K562 (cell line): ENCODE data around the gene TTLL9. TPM values are rescaled to one million over a fixed set of nuclear protein-coding genes. Genes with fewer than 3 reads are reported as not detected.

ENCODE experiments used
- CBX3 ChIP-seq, 2 experiments: IDR thresholded peaks; 1 replicate in 1 of 2; 2 replicates in 1 of 2; pipeline ENCODE4 v1.6.1; 2012; ENCODE audit warnings: inconsistent platforms in 2 of 2, low read length in 2 of 2, borderline replicate concordance in 1 of 2, control low read depth in 1 of 2
- FOXJ3 ChIP-seq: sonication (generic); formaldehyde crosslinking; IDR thresholded peaks from 2 replicates; pipeline ENCODE4 v1.4.0; 2020; ENCODE audit warnings: mild to moderate bottlenecking, missing genetic modification reagents
- GTF2E2 ChIP-seq: fragments of 200-800 bp; sonication (Bioruptor generic); IDR thresholded peaks from 2 replicates; pipeline ENCODE4 v1.6.1; 2016; ENCODE audit warnings: missing genetic modification characterization, missing compliant biosample characterization
- IFI16 ChIP-seq: fragments of 250-450 bp; sonication (Bioruptor Pico); IDR thresholded peaks from 2 replicates; pipeline ENCODE4 v2.1.2; 2022; ENCODE audit warnings: mild to moderate bottlenecking, inconsistent platforms
- KHSRP ChIP-seq: fragments of 450-650 bp; IDR thresholded peaks from 2 replicates; pipeline ENCODE4 v1.6.1; 2017
- L3MBTL2 ChIP-seq: fragments of 450-650 bp; IDR thresholded peaks from 2 replicates; pipeline ENCODE4 v1.6.1; 2016; ENCODE audit warnings: mild to moderate bottlenecking, moderate library complexity
- MAFK ChIP-seq: IDR thresholded peaks from 2 replicates; pipeline ENCODE4 v1.6.1; 2011; ENCODE audit warnings: low read length, improper control_type of control experiment
- PRPF4 ChIP-seq: fragments of 200-400 bp; formaldehyde crosslinking; IDR thresholded peaks from one replicate; pipeline ENCODE4 v1.6.1; 2017; ENCODE audit warnings: low read length, low read depth, mild to moderate bottlenecking; ENCODE audit not compliant: insufficient read depth, poor library complexity, severe bottlenecking
- PYGO2 ChIP-seq: fragments of 450-650 bp; IDR thresholded peaks from 2 replicates; pipeline ENCODE4 v1.6.1; 2016; ENCODE audit warnings: mild to moderate bottlenecking, missing genetic modification characterization, moderate library complexity, missing compliant biosample characterization
- RAD51 ChIP-seq: fragments of 450-650 bp; IDR thresholded peaks from 2 replicates; pipeline ENCODE4 v1.7.1; 2016; ENCODE audit warnings: low read depth, mild to moderate bottlenecking, borderline replicate concordance
- TRIM24 ChIP-seq, 2 experiments: fragments of 450-650 bp; IDR thresholded peaks; 2 replicates each; pipeline ENCODE4 v1.6.1; 2016
- U2AF1 ChIP-seq: fragments of 200-400 bp; formaldehyde crosslinking; optimal IDR thresholded peaks from 2 replicates; pipeline ENCODE3; 2017; ENCODE audit warnings: mild to moderate bottlenecking, low read depth, low read length, moderate library complexity
- XRCC4 ChIP-seq: IDR thresholded peaks from one replicate; pipeline ENCODE4 v1.6.1; 2011; ENCODE audit not compliant: insufficient read depth, insufficient read length; ENCODE audit errors: extremely low read depth
- ZNF212 ChIP-seq: fragments of 450-650 bp; formaldehyde crosslinking; IDR thresholded peaks from 2 replicates; pipeline ENCODE4 v1.4.0; 2020; ENCODE audit warnings: mild to moderate bottlenecking
- ZNF699 ChIP-seq: fragments of 250-450 bp; sonication (Bioruptor Pico); IDR thresholded peaks from 2 replicates; pipeline ENCODE4 v1.8.0; 2021; ENCODE audit warnings: mild to moderate bottlenecking, moderate library complexity; ENCODE audit not compliant: insufficient replicate concordance
- polyA plus RNA-seq, 8 experiments: library from polyadenylated mRNA; depleted of rRNA in 4 of 8; stranded (reverse) in 5 of 8; unstranded in 3 of 8; fragments of >200 nt; fragmentation: Nextera tagmentation in 2 of 8; fragmentation: Illumina TruSeq in 1 of 8; extraction: Ambion mirVana in 2 of 8; extraction: Trizol in 1 of 8; gene quantifications; 2 replicates each; pipeline versions ENCODE4 v1.2.1 to v1.2.3, GENCODE V29; 2011 to 2014; ENCODE audit warnings: inconsistent platforms in 1 of 8, missing spikeins in 1 of 8
- total RNA-seq, 7 experiments: library from RNA; depleted of rRNA in 6 of 7; stranded (reverse); fragments of >200 nt in 6 of 7; fragmentation: Illumina TruSeq in 2 of 7; extraction: Trizol in 2 of 7; gene quantifications; 2 replicates each; pipeline versions ENCODE4 v1.2.1 to v1.2.3, GENCODE V29; 2011 to 2021; ENCODE audit warnings: low replicate concordance in 1 of 7
- TF ChIP-seq, protein P1 (sequence below): fragments of 250-450 bp; sonication (Bioruptor Pico); IDR thresholded peaks from 2 replicates; pipeline ENCODE4 v1.4.0; 2020; ENCODE audit warnings: mild to moderate bottlenecking, moderate library complexity
- TF ChIP-seq, protein P2 (sequence below): IDR thresholded peaks from 2 replicates; pipeline ENCODE4 v1.6.1; 2016; ENCODE audit warnings: missing genetic modification characterization, missing compliant biosample characterization
- TF ChIP-seq, protein P3 (sequence below): fragments of 250-450 bp; sonication (Bioruptor Pico); IDR thresholded peaks from 2 replicates; pipeline ENCODE4 v1.6.1; 2021; ENCODE audit warnings: mild to moderate bottlenecking
- TF ChIP-seq, protein P4 (sequence below), 3 experiments: fragments of 200-800 bp in 1 of 3; sonication (Bioruptor generic) in 1 of 3; sonication (generic) in 1 of 3; formaldehyde crosslinking in 1 of 3; IDR thresholded peaks; 2 replicates each; pipeline versions ENCODE4 v1.6.1 to v1.8.0; 2016 to 2022; ENCODE audit warnings: mild to moderate bottlenecking in 2 of 3, missing compliant biosample characterization in 2 of 3, missing genetic modification characterization in 2 of 3, missing genetic modification reagents in 1 of 3

The TTLL9 gene
- total and polyA plus RNA-seq, 9 of the 15 experiments (the other 6 are each of a cell fraction or from before 2014, with no cell fraction given) = 0.06 to 0.07 TPM; not detected in 7

DNA sequence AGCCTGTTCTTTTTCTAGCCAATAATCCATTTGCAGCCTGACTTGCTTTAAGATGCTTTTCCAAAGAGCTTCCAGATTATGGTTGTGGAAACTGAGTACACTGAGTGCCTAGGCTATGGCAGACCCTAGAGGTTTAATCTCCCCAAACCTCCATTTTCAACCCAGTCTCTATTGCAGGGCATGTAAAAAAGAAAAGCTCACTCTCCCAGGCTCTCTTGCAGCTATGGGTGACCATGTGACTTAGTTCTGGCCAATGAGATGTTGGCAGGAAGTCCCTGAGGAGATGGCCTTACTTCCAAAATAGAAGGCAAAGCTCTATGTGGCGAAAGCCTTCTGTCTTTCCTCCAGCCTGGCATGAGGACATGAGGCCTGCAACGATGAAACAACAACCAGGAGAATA is 77.6 kb downstream of the TTLL9 start (continued):
- TF ChIP-seq, protein P1, sequence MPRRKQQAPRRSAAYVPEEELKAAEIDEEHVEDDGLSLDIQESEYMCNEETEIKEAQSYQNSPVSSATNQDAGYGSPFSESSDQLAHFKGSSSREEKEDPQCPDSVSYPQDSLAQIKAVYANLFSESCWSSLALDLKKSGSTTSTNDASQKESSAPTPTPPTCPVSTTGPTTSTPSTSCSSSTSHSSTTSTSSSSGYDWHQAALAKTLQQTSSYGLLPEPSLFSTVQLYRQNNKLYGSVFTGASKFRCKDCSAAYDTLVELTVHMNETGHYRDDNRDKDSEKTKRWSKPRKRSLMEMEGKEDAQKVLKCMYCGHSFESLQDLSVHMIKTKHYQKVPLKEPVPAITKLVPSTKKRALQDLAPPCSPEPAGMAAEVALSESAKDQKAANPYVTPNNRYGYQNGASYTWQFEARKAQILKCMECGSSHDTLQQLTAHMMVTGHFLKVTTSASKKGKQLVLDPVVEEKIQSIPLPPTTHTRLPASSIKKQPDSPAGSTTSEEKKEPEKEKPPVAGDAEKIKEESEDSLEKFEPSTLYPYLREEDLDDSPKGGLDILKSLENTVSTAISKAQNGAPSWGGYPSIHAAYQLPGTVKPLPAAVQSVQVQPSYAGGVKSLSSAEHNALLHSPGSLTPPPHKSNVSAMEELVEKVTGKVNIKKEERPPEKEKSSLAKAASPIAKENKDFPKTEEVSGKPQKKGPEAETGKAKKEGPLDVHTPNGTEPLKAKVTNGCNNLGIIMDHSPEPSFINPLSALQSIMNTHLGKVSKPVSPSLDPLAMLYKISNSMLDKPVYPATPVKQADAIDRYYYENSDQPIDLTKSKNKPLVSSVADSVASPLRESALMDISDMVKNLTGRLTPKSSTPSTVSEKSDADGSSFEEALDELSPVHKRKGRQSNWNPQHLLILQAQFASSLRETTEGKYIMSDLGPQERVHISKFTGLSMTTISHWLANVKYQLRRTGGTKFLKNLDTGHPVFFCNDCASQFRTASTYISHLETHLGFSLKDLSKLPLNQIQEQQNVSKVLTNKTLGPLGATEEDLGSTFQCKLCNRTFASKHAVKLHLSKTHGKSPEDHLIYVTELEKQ (CRISPR knock-in tag) = no peak
- TF ChIP-seq KHSRP (no peak), ZNF699 (CRISPR knock-in tag) (no peak), PYGO2 (tag) (no peak), XRCC4 (no peak), MAFK (no peak), GTF2E2 (no peak), ZNF212 (no peak), IFI16 (no peak), PRPF4 (no peak), CBX3 (IDR thresholded peaks at IDR 0.05; ENCODE audit: borderline replicate concordance in 1 of 2, low read length in 2 of 2) (peak in 1 of 2 experiments; percentile 98; a peak in 2 of 3 replicates), U2AF1 (no peak), FOXJ3 (CRISPR knock-in tag) (no peak), RAD51 (peak; percentile 71), TRIM24 (IDR thresholded peaks at IDR 0.05) (peak; percentile 29 to 34; a peak in 1 of 4 replicates), L3MBTL2 (no peak)
- TF ChIP-seq, protein P2, sequence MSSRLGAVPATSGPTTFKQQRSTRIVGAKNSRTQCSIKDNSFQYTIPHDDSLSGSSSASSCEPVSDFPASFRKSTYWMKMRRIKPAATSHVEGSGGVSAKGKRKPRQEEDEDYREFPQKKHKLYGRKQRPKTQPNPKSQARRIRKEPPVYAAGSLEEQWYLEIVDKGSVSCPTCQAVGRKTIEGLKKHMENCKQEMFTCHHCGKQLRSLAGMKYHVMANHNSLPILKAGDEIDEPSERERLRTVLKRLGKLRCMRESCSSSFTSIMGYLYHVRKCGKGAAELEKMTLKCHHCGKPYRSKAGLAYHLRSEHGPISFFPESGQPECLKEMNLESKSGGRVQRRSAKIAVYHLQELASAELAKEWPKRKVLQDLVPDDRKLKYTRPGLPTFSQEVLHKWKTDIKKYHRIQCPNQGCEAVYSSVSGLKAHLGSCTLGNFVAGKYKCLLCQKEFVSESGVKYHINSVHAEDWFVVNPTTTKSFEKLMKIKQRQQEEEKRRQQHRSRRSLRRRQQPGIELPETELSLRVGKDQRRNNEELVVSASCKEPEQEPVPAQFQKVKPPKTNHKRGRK (tag) = no peak
- TF ChIP-seq, protein P3, sequence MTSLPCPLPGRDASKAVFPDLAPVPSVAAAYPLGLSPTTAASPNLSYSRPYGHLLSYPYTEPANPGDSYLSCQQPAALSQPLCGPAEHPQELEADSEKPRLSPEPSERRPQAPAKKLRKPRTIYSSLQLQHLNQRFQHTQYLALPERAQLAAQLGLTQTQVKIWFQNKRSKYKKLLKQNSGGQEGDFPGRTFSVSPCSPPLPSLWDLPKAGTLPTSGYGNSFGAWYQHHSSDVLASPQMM (CRISPR knock-in tag) = no peak
- TF ChIP-seq, protein P4, sequence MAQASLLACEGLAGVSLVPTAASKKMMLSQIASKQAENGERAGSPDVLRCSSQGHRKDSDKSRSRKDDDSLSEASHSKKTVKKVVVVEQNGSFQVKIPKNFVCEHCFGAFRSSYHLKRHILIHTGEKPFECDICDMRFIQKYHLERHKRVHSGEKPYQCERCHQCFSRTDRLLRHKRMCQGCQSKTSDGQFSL (CRISPR knock-in tag; IDR thresholded peaks at IDR 0.05) = no peak
- TF ChIP-seq, protein P4 (tag; IDR thresholded peaks at IDR 0.05) = no peak
